HepG2 (cell line): Measurements from ENCODE around the gene SLC51B. TPM values are rescaled to one million over a fixed set of nuclear protein-coding genes. Genes with fewer than 3 reads are reported as not detected.
A peak's percentile ranks its signal among the peaks of the same experiment; 100 is the strongest.

Experiments
- AGO1 ChIP-seq: fragments of 200-400 bp; formaldehyde crosslinking; IDR thresholded peaks from 2 replicates; pipeline ENCODE4 v1.6.1; 2017; ENCODE audit warnings: mild to moderate bottlenecking, low read depth, low read length, moderate library complexity; ENCODE audit not compliant: poor library complexity, severe bottlenecking
- CHD2 ChIP-seq: IDR thresholded peaks from 2 replicates; pipeline ENCODE4 v1.6.1; 2011; ENCODE audit warnings: low read depth, low read length, improper control_type of control experiment
- CTCF ChIP-seq: sonication (generic); formaldehyde crosslinking; IDR thresholded peaks from 2 replicates; pipeline ENCODE4 v1.5.0; 2020; ENCODE audit warnings: mild to moderate bottlenecking, missing genetic modification reagents, moderate library complexity
- FIP1L1 ChIP-seq: fragments of 200-400 bp; formaldehyde crosslinking; IDR thresholded peaks from 2 replicates; pipeline ENCODE4 v1.6.1; 2018; ENCODE audit warnings: low read depth, mild to moderate bottlenecking, low read length, moderate library complexity, borderline replicate concordance; ENCODE audit not compliant: insufficient read depth
- FOXC1 ChIP-seq: sonication (generic); formaldehyde crosslinking; IDR thresholded peaks from 2 replicates; pipeline ENCODE4 v1.8.0; 2022; ENCODE audit warnings: mild to moderate bottlenecking, missing genetic modification reagents, borderline replicate concordance
- GATA4 ChIP-seq: sonication (generic); IDR thresholded peaks from 2 replicates; pipeline ENCODE4 v1.6.1; 2016; ENCODE audit warnings: antibody characterized with exemption, low read depth, borderline replicate concordance
- MAFF ChIP-seq: IDR thresholded peaks from 2 replicates; pipeline ENCODE4 v1.6.1; 2011; ENCODE audit warnings: low read depth, low read length, improper control_type of control experiment
- NBN ChIP-seq: fragments of 450-650 bp; conservative IDR thresholded peaks from 2 replicates; pipeline ENCODE4 v1.6.1; 2017
- SMAD1 ChIP-seq: sonication (generic); formaldehyde crosslinking; IDR thresholded peaks from 2 replicates; pipeline ENCODE4 v1.4.0; 2020; ENCODE audit warnings: missing genetic modification reagents, low read depth, mild to moderate bottlenecking, borderline replicate concordance
- SMAD3 ChIP-seq: sonication (generic); formaldehyde crosslinking; IDR thresholded peaks from 2 replicates; pipeline ENCODE4 v1.4.0; 2020; ENCODE audit warnings: missing genetic modification reagents
- SRSF4 ChIP-seq: fragments of 200-400 bp; formaldehyde crosslinking; IDR thresholded peaks from one replicate; pipeline ENCODE4 v1.6.1; 2018; ENCODE audit warnings: mild to moderate bottlenecking, low read depth, low read length, moderate library complexity; ENCODE audit not compliant: poor library complexity, severe bottlenecking
- U2AF1 ChIP-seq: fragments of 200-400 bp; formaldehyde crosslinking; optimal IDR thresholded peaks from 2 replicates; pipeline ENCODE3; 2017; ENCODE audit warnings: mild to moderate bottlenecking, low read depth, low read length
- USF2 ChIP-seq, 2 experiments: sonication (generic) in 1 of 2; formaldehyde crosslinking in 1 of 2; IDR thresholded peaks; 2 replicates each; pipeline versions ENCODE4 v1.5.1 to v1.6.1; 2011 to 2020; ENCODE audit warnings: borderline replicate concordance in 1 of 2, low read depth in 1 of 2, low read length in 1 of 2, mild to moderate bottlenecking in 1 of 2, missing genetic modification reagents in 1 of 2, moderate library complexity in 1 of 2
- WIZ ChIP-seq: sonication (generic); formaldehyde crosslinking; IDR thresholded peaks from 2 replicates; pipeline ENCODE4 v1.5.1; 2020; ENCODE audit warnings: mild to moderate bottlenecking, missing genetic modification reagents
- ZHX1 ChIP-seq: sonication (generic); formaldehyde crosslinking; IDR thresholded peaks from 2 replicates; pipeline ENCODE4 v1.8.1; 2022; ENCODE audit warnings: low read depth, mild to moderate bottlenecking, missing genetic modification reagents
- ZNF292 ChIP-seq: sonication (generic); formaldehyde crosslinking; IDR thresholded peaks from 2 replicates; pipeline ENCODE4 v1.8.1; 2022; ENCODE audit warnings: mild to moderate bottlenecking, low read depth, missing genetic modification reagents, borderline replicate concordance
- ZNF570 ChIP-seq: sonication (generic); formaldehyde crosslinking; IDR thresholded peaks from 2 replicates; pipeline ENCODE4 v1.4.0; 2020; ENCODE audit warnings: mild to moderate bottlenecking, missing genetic modification reagents, borderline replicate concordance
- ZNF780A ChIP-seq: sonication (generic); formaldehyde crosslinking; IDR thresholded peaks from 2 replicates; pipeline ENCODE4 v1.8.0; 2022; ENCODE audit warnings: mild to moderate bottlenecking, missing genetic modification reagents, moderate library complexity
- ZSCAN5A ChIP-seq: sonication (generic); formaldehyde crosslinking; IDR thresholded peaks from 2 replicates; pipeline ENCODE4 v1.8.0; 2022; ENCODE audit warnings: mild to moderate bottlenecking, missing genetic modification reagents, borderline replicate concordance
- ZZZ3 ChIP-seq: sonication (generic); formaldehyde crosslinking; IDR thresholded peaks from 2 replicates; pipeline ENCODE4 v1.4.0; 2020; ENCODE audit warnings: missing genetic modification reagents, mild to moderate bottlenecking, borderline replicate concordance
- polyA plus RNA-seq, 8 experiments: library from polyadenylated mRNA; depleted of rRNA in 3 of 8; stranded (reverse) in 7 of 8; unstranded in 1 of 8; fragments of >200 nt; fragmentation: Illumina TruSeq in 4 of 8; extraction: Trizol in 4 of 8; gene quantifications; 2 replicates each; pipeline versions ENCODE4 v1.2.1 to v1.2.3, GENCODE V29; 2011 to 2016; ENCODE audit warnings: low read depth in 4 of 8, missing spikeins in 1 of 8, mixed read lengths in 1 of 8; ENCODE audit not compliant: insufficient read depth in 1 of 8
- total RNA-seq, 5 experiments: library from RNA; depleted of rRNA; stranded (reverse); fragments of >200 nt; fragmentation: Illumina TruSeq; extraction: Trizol; gene quantifications; 2 replicates each; pipeline ENCODE4 v1.2.3, GENCODE V29; 2016; ENCODE audit warnings: low read depth in 1 of 5

SLC51B gene
- total and polyA plus RNA-seq, 2 of the 13 experiments (the other 11 are each of a cell fraction or from before 2014, with no cell fraction given) = 14.9 to 17.1 TPM

DNA sequence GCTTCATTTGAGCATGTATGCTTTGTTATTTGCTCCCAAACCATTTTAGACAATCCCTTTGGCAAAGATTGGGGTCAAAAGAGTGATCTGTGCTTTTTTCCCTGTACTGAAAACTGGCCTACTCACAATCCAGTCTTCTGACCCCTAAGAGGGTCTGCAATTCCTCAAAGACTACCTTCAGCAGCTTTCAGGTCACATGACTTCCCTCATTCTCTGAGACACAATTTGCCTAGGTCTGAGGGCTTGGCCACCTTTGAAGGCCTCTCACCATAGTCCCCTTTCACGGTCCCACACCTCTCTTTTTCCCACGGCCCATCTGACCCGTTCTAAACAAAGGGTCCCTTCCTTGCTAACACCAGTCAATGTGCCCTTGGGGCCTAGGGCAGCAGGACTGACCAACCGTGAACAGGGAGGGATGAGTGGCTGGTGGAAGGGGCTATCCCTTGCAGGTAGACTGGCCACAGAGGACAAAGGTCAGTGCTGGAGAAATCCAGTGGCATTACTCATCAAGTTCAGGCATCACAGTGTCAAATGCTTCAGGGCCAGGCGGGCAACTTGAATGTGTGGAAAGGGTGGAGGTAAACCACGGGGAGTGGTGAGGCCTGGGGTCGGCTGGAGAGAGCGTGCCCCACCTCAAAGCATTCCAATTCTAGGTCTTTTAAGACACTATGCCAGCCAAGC is 11.8 kb downstream of the SLC51B start (continued):
- TF ChIP-seq USF2 (IDR thresholded peaks at IDR 0.05; ENCODE audit: low read depth, low read length) = peak; percentile 19; the same call in 1 of the 2 replicates
- TF ChIP-seq USF2 (CRISPR knock-in tag; IDR thresholded peaks at IDR 0.05; ENCODE audit: borderline replicate concordance) = 0 out of 2 replicates have a peak, but pooled peaks have one; percentile 48
- no peak for TF ChIP-seq MAFF
- no peak for TF ChIP-seq GATA4
- TF ChIP-seq ZNF570 (CRISPR knock-in tag) = no peak
- TF ChIP-seq CTCF (CRISPR knock-in tag) = no peak
- no peak for TF ChIP-seq SMAD1 (CRISPR knock-in tag)
- TF ChIP-seq CHD2 = no peak
- 0 out of 2 replicates have a peak, but pooled peaks have one; percentile 31 for TF ChIP-seq SMAD3 (CRISPR knock-in tag)
- no peak for TF ChIP-seq ZNF780A
- TF ChIP-seq U2AF1 = no peak
- no peak for TF ChIP-seq NBN
- TF ChIP-seq AGO1 = no peak
- TF ChIP-seq ZSCAN5A (CRISPR knock-in tag) = no peak
- 0 out of 2 replicates have a peak, but pooled peaks have one; percentile 65 for TF ChIP-seq WIZ (CRISPR knock-in tag)
- 0 out of 2 replicates have a peak, but pooled peaks have one; percentile 21 for TF ChIP-seq ZHX1 (CRISPR knock-in tag)
- no peak for TF ChIP-seq ZZZ3 (CRISPR knock-in tag)
- TF ChIP-seq ZNF292 (CRISPR knock-in tag) = peak; percentile 62; the same call in 1 of the 2 replicates
- no peak for TF ChIP-seq FIP1L1
- TF ChIP-seq FOXC1 = 0 out of 2 replicates have a peak, but pooled peaks have one; percentile 61
- no peak for TF ChIP-seq SRSF4
